Spinal cord (tissue), 10 donors: Measurements from ENCODE around the gene TBC1D8. TPM values are rescaled to one million over a fixed set of nuclear protein-coding genes. Genes with fewer than 3 reads are reported as not detected.
"Not testable (repeated sequence)": the region's sequence is repeated elsewhere in the genome, so short reads cannot be mapped to it uniquely, and the experiment has no call there.

Experiments used
- DNase-seq, 6 donors: peaks; one replicate each; pipeline versions ENCODE4 v3.0.0 to v3.0.0-alpha.2; 2013 to 2015; ENCODE audit warnings: low spot score in 6 of 6, low read depth in 4 of 6
- H3K27ac ChIP-seq: one replicate; pipeline ENCODE4 v1.5.1; 2013; ENCODE audit warnings: low read depth, low read length, control low read depth
- H3K27me3 ChIP-seq: one replicate; pipeline ENCODE4 v1.6.1; 2013; ENCODE audit warnings: low read length; ENCODE audit not compliant: control insufficient read depth, insufficient read depth
- H3K36me3 ChIP-seq: one replicate; pipeline ENCODE4 v1.6.1; 2013; ENCODE audit warnings: low read length; ENCODE audit not compliant: control insufficient read depth, insufficient read depth
- H3K4me1 ChIP-seq: one replicate; pipeline ENCODE4 v1.6.1; 2013; ENCODE audit warnings: low read length; ENCODE audit not compliant: control insufficient read depth, insufficient read depth
- H3K4me3 ChIP-seq: one replicate; pipeline ENCODE4 v1.5.1; 2013; ENCODE audit warnings: low read depth, low read length, control low read depth
- H3K9me3 ChIP-seq: one replicate; pipeline ENCODE4 v1.6.1; 2013; ENCODE audit warnings: low read length; ENCODE audit not compliant: control insufficient read depth, insufficient read depth
- WGBS: methylation state at CpG from one replicate; pipeline ENCODE4 v1.1.5; 2013; ENCODE audit warnings: missing lambda C conversion rate; ENCODE audit not compliant: insufficient coverage; 5-methylcytosine and 5-hydroxymethylcytosine counted together
- polyA plus RNA-seq, 2 donors: library from polyadenylated mRNA; unstranded; fragments of 120-200 nt; gene quantifications; one replicate each; pipeline ENCODE4 v1.2.1, GENCODE V29; 2013; ENCODE audit not compliant: insufficient read length in 2 of 2
- total RNA-seq, 2 donors: library from RNA; depleted of rRNA in 1 of 2; stranded (reverse); fragments of 120-200 nt in 1 of 2; fragments of >200 nt in 1 of 2; gene quantifications; one replicate each; pipeline versions ENCODE4 v1.2.3 to v1.2.4, GENCODE V29; 2013 to 2014
- donor health status: healthy.

The TBC1D8 gene
- total and polyA plus RNA-seq, 4 donors, result 16.7 to 21.3 (median 18.0) TPM

GRCh38 chr2:101167532-101167931 lies 16.4 kb upstream of the TBC1D8 start:
- WGBS, result 83% methylated on average over 2 of the region's 2 CpGs

GRCh38 chr2:101164021-101164420 lies 12.8 kb upstream of the TBC1D8 start:
- no peaks in the 10 kb centered on the region for H3K27me3 ChIP-seq
- H3K36me3 ChIP-seq, result no peaks in the 10 kb centered on the region
- DNase-seq, result no peak
- H3K4me3 ChIP-seq, result no peak overlapping the region
- H3K4me1 ChIP-seq, result no peaks in the 10 kb centered on the region
- no peak overlapping the region for H3K27ac ChIP-seq
- 92% methylated on average over 2 of the region's 2 CpGs for WGBS
- peaks cover 4% of the 10 kb centered on the region for H3K9me3 ChIP-seq

More at GRCh38 chr2:101167532-101167931, 16.4 kb upstream of the TBC1D8 start:
- H3K27ac ChIP-seq, H3K27me3 ChIP-seq, H3K9me3 ChIP-seq, H3K4me1 ChIP-seq, H3K36me3 ChIP-seq, H3K4me3 ChIP-seq, DNase-seq: not testable (repeated sequence)

- Histone ChIP-seq H3K4me1 (no peaks in the 10 kb centered on the region), H3K9me3 (peaks cover 2% of the 10 kb centered on the region), H3K27me3 (no peaks in the 10 kb centered on the region), H3K36me3 (no peaks in the 10 kb centered on the region), H3K4me3 (no peak overlapping the region), H3K27ac (no peak overlapping the region)
- no peak for DNase-seq
- WGBS, result 76% methylated on average over 5 of the region's 9 CpGs
These were observed 11.6 kb upstream of the TBC1D8 start for GRCh38 chr2:101162561-101163330.

- no peaks in the 10 kb centered on the region for H3K36me3 ChIP-seq
- no peak overlapping the region for H3K4me3 ChIP-seq
- no peaks in the 10 kb centered on the region for H3K4me1 ChIP-seq
- no peaks in the 10 kb centered on the region for H3K9me3 ChIP-seq
- H3K27me3 ChIP-seq, result no peaks in the 10 kb centered on the region
- no peak overlapping the region for H3K27ac ChIP-seq
- no CpG with 5 or more reads among the region's 3 CpGs for WGBS
- no peak for DNase-seq
These were observed 10.5 kb upstream of the TBC1D8 start for GRCh38 chr2:101161658-101162057.

- Histone ChIP-seq H3K9me3 (no peaks in the 10 kb centered on the region), H3K4me1 (no peaks in the 10 kb centered on the region), H3K27me3 (no peaks in the 10 kb centered on the region), H3K36me3 (no peaks in the 10 kb centered on the region), H3K27ac (no peak overlapping the region), H3K4me3 (no peak overlapping the region)
- DNase-seq, result no peak
- WGBS, result 100% methylated on average over 2 of the region's 3 CpGs
These were observed 9.3 kb upstream of the TBC1D8 start for GRCh38 chr2:101160454-101160853.

GRCh38 chr2:101159526-101159925 lies 8.3 kb upstream of the TBC1D8 start:
- H3K4me3 ChIP-seq, result no peak overlapping the region
- no peaks in the 10 kb centered on the region for H3K36me3 ChIP-seq
- no peak for DNase-seq
- no peaks in the 10 kb centered on the region for H3K4me1 ChIP-seq
- H3K9me3 ChIP-seq, result no peaks in the 10 kb centered on the region
- H3K27me3 ChIP-seq, result no peaks in the 10 kb centered on the region
- no peak overlapping the region for H3K27ac ChIP-seq
- 100% methylated on average over 1 of the region's 2 CpGs for WGBS

GRCh38 chr2:101157272-101157671 lies 6.1 kb upstream of the TBC1D8 start:
- WGBS, result 73% methylated on average over 4 of the region's 6 CpGs
- H3K27ac ChIP-seq, result no peak overlapping the region
- no peaks in the 10 kb centered on the region for H3K36me3 ChIP-seq
- H3K9me3 ChIP-seq, result no peaks in the 10 kb centered on the region
- DNase-seq, result no peak
- H3K4me1 ChIP-seq, result peaks cover 5% of the 10 kb centered on the region
- no peaks in the 10 kb centered on the region for H3K27me3 ChIP-seq
- no peak overlapping the region for H3K4me3 ChIP-seq

GRCh38 chr2:101153787-101154186 lies 2.6 kb upstream of the TBC1D8 start:
- no peaks in the 10 kb centered on the region for H3K36me3 ChIP-seq
- peak in 1 of 6 donors; percentile 9 for DNase-seq
- peaks cover 31% of the 10 kb centered on the region for H3K4me1 ChIP-seq
- no peak overlapping the region for H3K4me3 ChIP-seq
- WGBS, result 62% methylated on average over 7 of the region's 7 CpGs
- H3K9me3 ChIP-seq, result no peaks in the 10 kb centered on the region
- H3K27me3 ChIP-seq, result no peaks in the 10 kb centered on the region
- H3K27ac ChIP-seq, result no peak overlapping the region

GRCh38 chr2:101153077-101153707 lies 2.0 kb upstream of the TBC1D8 start:
- H3K27ac ChIP-seq, result no peak overlapping the region
- H3K27me3 ChIP-seq, result no peaks in the 10 kb centered on the region
- H3K4me3 ChIP-seq, result no peak overlapping the region
- H3K36me3 ChIP-seq, result no peaks in the 10 kb centered on the region
- no peak for DNase-seq
- no CpG with 5 or more reads among the region's 9 CpGs for WGBS
- no peaks in the 10 kb centered on the region for H3K9me3 ChIP-seq
- H3K4me1 ChIP-seq, result peaks cover 31% of the 10 kb centered on the region
